ENCODE data around the gene FOXJ1.

The FOXJ1 gene

GRCh38 chr17:76123191-76123499 is 17.9 kb downstream of the FOXJ1 start:
- DNase-seq, result no peak

- DNase-seq, result no peak
These were observed 18.4 kb downstream of the FOXJ1 start for GRCh38 chr17:76122431-76123190.

- DNase-seq, result no peak
These were observed 19.1 kb downstream of the FOXJ1 start for GRCh38 chr17:76121932-76122430.

- no peak for DNase-seq
These were observed 20.4 kb downstream of the FOXJ1 start for GRCh38 chr17:76120658-76121008.

- DNase-seq, result no peak
These were observed 21.4 kb downstream of the FOXJ1 start for GRCh38 chr17:76119409-76120371.

- DNase-seq, result no peak
These were observed 25.8 kb downstream of the FOXJ1 start for GRCh38 chr17:76115138-76115754.

- DNase-seq, result no peak
These were observed 29.1 kb downstream of the FOXJ1 start for GRCh38 chr17:76111956-76112355.

GRCh38 chr17:76107509-76107908 is 33.5 kb downstream of the FOXJ1 start:
- DNase-seq, result no peak

GRCh38 chr17:76106703-76107102 is 34.3 kb downstream of the FOXJ1 start:
- DNase-seq, result no peak

GRCh38 chr17:76104896-76105231 is 36.2 kb downstream of the FOXJ1 start:
- DNase-seq, result no peak

- DNase-seq, result no peak
These were observed 36.7 kb downstream of the FOXJ1 start for GRCh38 chr17:76104140-76104895.

GRCh38 chr17:76103274-76104139 is 37.5 kb downstream of the FOXJ1 start, which contains the start of gene EXOC7:
Gene EXOC7 (minus strand): TSS chr17:76103787. CDS start chr17:76103692, 95 bp downstream.
- DNase-seq, result peak; percentile 89

GRCh38 chr17:76102944-76103273 is 38.1 kb downstream of the FOXJ1 start:
- no peak for DNase-seq

GRCh38 chr17:76097716-76098295 is 43.2 kb downstream of the FOXJ1 start:
- DNase-seq, result no peak

- DNase-seq, result no peak
These were observed 45.1 kb downstream of the FOXJ1 start for GRCh38 chr17:76095943-76096342.

- no peak for DNase-seq
These were observed 47.0 kb downstream of the FOXJ1 start for GRCh38 chr17:76094046-76094445.

- no peak for DNase-seq
These were observed 48.3 kb downstream of the FOXJ1 start for GRCh38 chr17:76092526-76093413.

- no peak for DNase-seq
These were observed 49.3 kb downstream of the FOXJ1 start for GRCh38 chr17:76091526-76092286.

- DNase-seq, result no peak
These were observed 50.4 kb downstream of the FOXJ1 start for GRCh38 chr17:76090517-76091129.

Measured in activated CD4-positive, alpha-beta T cell treated with anti-CD3 and anti-CD28 coated beads for 1 hour (primary cell).